DOHH2 (cell line): ENCODE data around the gene RBM48.

Experiments used
- H3F3A ChIP-seq: fragments of 200-600 bp; sonication (generic), shearing (Covaris generic); 2 replicates; pipeline ENCODE4 v1.6.0; 2016; ENCODE audit warnings: antibody characterized with exemption, mild to moderate bottlenecking; ENCODE audit not compliant: control insufficient read depth, insufficient read depth
- H3K27ac ChIP-seq: fragments of 200-600 bp; sonication (generic); 2 replicates; pipeline ENCODE4 v1.5.1; 2014; ENCODE audit warnings: low read depth, mild to moderate bottlenecking, low read length, moderate library complexity
- H3K27me3 ChIP-seq: fragments of 200-600 bp; sonication (generic); 2 replicates; pipeline ENCODE4 v1.6.1; 2014; ENCODE audit warnings: mild to moderate bottlenecking, low read length, mixed read lengths; ENCODE audit not compliant: control insufficient read depth
- H3K36me3 ChIP-seq: fragments of 200-600 bp; sonication (generic); 2 replicates; pipeline ENCODE4 v1.6.1; 2014; ENCODE audit warnings: mild to moderate bottlenecking, low read length, moderate library complexity, mixed read lengths; ENCODE audit not compliant: control insufficient read depth
- H3K4me1 ChIP-seq: fragments of 200-600 bp; sonication (generic); 2 replicates; pipeline ENCODE4 v1.6.1; 2014; ENCODE audit warnings: mild to moderate bottlenecking, low read length, mixed read lengths; ENCODE audit not compliant: control insufficient read depth
- H3K4me2 ChIP-seq: fragments of 200-600 bp; sonication (generic); 2 replicates; pipeline ENCODE4 v1.6.0; 2014; ENCODE audit warnings: mild to moderate bottlenecking, low read length, moderate library complexity
- H3K4me3 ChIP-seq: fragments of 200-600 bp; sonication (generic); 2 replicates; pipeline ENCODE4 v1.5.1; 2014; ENCODE audit warnings: mild to moderate bottlenecking, low read length, mixed read lengths
- H3K79me2 ChIP-seq: fragments of 200-600 bp; sonication (generic); 2 replicates; pipeline ENCODE4 v1.6.1; 2014; ENCODE audit warnings: mild to moderate bottlenecking, low read length, mixed read lengths; ENCODE audit not compliant: control insufficient read depth
- H3K9me2 ChIP-seq: fragments of 200-600 bp; sonication (generic); replicated peaks from 2 replicates; pipeline ENCODE4 v1.6.1; 2014; ENCODE audit warnings: mild to moderate bottlenecking, low read length, mixed read lengths; ENCODE audit not compliant: control insufficient read depth
- H3K9me3 ChIP-seq: fragments of 200-600 bp; sonication (generic); 2 replicates; pipeline ENCODE4 v1.6.1; 2014; ENCODE audit warnings: antibody characterized with exemption, low read length, mixed read lengths; ENCODE audit not compliant: control insufficient read depth, insufficient read depth
- H4K20me1 ChIP-seq: fragments of 200-600 bp; sonication (generic); 2 replicates; pipeline ENCODE4 v1.6.0; 2014; ENCODE audit warnings: low read depth, mild to moderate bottlenecking, antibody characterized with exemption, low read length, moderate library complexity; ENCODE audit not compliant: control insufficient read depth, insufficient read depth
- EZH2phosphoT487 ChIP-seq: fragments of 200-600 bp; sonication (generic); IDR thresholded peaks from 2 replicates; pipeline ENCODE4 v1.6.1; 2017; ENCODE audit warnings: borderline replicate concordance, mild to moderate bottlenecking, antibody characterized with exemption, low read length, moderate library complexity, mixed read lengths
- TF ChIP-seq, protein P1 (sequence below): fragments of 200-600 bp; sonication (generic); IDR thresholded peaks from one replicate; pipeline ENCODE4 v1.5.1; 2014; ENCODE audit warnings: antibody characterized with exemption, mild to moderate bottlenecking, low read depth, low read length; ENCODE audit not compliant: poor library complexity, severe bottlenecking

Gene RBM48

DNA sequence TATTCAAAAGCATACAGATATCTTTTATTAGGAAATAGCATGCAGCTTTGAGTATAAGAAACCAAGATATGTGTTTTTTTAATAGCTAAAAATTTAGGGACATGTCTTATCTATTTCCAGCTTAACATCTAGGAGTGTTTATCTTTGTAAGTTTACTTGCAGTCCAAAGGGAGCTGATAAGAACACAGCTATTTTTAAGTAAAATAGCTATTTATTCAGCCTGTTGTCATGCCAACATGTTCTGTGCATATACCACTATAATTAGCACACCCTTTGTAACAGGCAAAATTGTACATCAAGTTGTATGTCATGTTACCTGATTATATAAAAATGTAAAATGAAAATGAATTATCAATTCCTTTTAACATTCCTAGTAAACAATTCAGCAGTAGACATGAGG lies 32.0 kb downstream of the RBM48 start:
- H3K9me2 ChIP-seq = no peaks in the 10 kb centered on the region
- no peaks in the 10 kb centered on the region for H4K20me1 ChIP-seq
- peaks cover 12% of the 10 kb centered on the region for H3F3A ChIP-seq
- no peaks in the 10 kb centered on the region for H3K27me3 ChIP-seq
- H3K9me3 ChIP-seq = no peaks in the 10 kb centered on the region
- no peak overlapping the region for H3K4me2 ChIP-seq
- H3K79me2 ChIP-seq = no peaks in the 10 kb centered on the region
- H3K4me1 ChIP-seq = no peaks in the 10 kb centered on the region
- peaks cover 50% of the 10 kb centered on the region for H3K36me3 ChIP-seq
- no peak overlapping the region for H3K4me3 ChIP-seq
- H3K27ac ChIP-seq = no peak overlapping the region
- no peak for TF ChIP-seq EZH2phosphoT487
- TF ChIP-seq, protein P1, sequence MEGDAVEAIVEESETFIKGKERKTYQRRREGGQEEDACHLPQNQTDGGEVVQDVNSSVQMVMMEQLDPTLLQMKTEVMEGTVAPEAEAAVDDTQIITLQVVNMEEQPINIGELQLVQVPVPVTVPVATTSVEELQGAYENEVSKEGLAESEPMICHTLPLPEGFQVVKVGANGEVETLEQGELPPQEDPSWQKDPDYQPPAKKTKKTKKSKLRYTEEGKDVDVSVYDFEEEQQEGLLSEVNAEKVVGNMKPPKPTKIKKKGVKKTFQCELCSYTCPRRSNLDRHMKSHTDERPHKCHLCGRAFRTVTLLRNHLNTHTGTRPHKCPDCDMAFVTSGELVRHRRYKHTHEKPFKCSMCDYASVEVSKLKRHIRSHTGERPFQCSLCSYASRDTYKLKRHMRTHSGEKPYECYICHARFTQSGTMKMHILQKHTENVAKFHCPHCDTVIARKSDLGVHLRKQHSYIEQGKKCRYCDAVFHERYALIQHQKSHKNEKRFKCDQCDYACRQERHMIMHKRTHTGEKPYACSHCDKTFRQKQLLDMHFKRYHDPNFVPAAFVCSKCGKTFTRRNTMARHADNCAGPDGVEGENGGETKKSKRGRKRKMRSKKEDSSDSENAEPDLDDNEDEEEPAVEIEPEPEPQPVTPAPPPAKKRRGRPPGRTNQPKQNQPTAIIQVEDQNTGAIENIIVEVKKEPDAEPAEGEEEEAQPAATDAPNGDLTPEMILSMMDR = no peak

DNA sequence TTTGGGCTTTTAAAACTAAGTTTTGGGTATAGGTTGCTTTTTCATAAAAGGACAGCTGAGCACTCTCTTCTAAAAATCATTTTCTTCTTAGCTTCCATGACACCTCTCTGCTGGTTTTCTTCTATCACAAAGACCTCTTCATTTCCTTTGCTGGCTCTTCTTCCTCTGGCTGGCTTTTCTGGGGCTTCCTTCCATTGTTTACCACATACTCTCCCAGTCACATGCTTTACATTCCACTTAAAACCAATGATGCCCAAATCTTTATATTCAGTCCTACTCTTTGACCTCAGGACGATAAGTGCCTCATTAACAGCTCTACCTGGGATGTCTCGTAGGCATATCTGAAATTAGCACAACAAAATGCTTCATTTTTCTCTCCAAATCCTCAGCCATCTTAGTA lies 34.8 kb downstream of the RBM48 start:
- no peaks in the 10 kb centered on the region for H3K79me2 ChIP-seq
- H3K4me2 ChIP-seq = no peak overlapping the region
- no peak overlapping the region for H3K4me3 ChIP-seq
- no peaks in the 10 kb centered on the region for H3F3A ChIP-seq
- no peaks in the 10 kb centered on the region for H3K27me3 ChIP-seq
- TF ChIP-seq EZH2phosphoT487 = no peak
- TF ChIP-seq, protein P1 = no peak
- no peaks in the 10 kb centered on the region for H3K9me3 ChIP-seq
- no peaks in the 10 kb centered on the region for H4K20me1 ChIP-seq
- peaks cover 69% of the 10 kb centered on the region for H3K36me3 ChIP-seq
- no peaks in the 10 kb centered on the region for H3K9me2 ChIP-seq
- no peaks in the 10 kb centered on the region for H3K4me1 ChIP-seq
- H3K27ac ChIP-seq = no peak overlapping the region

DNA sequence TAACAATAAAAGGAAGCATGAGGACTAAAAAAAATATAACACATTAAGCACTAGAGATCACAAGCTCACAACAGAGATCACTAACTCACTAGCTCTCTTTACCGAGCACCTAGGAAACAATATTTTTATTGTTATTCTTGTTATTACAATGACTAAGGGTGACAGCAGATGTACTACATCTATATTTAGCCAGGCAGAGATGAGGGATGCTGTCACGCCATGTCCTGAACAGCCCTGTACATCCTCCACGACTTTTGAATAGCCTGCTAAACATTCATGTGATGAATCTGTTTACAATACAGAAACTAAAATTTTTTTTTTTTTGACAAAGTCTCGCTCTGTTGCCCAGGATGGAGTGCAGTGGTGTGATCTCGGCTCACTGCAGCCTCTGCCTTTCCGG lies 38.9 kb downstream of the RBM48 start:
- H3K4me3 ChIP-seq = no peak overlapping the region
- no peaks in the 10 kb centered on the region for H4K20me1 ChIP-seq
- no peaks in the 10 kb centered on the region for H3K79me2 ChIP-seq
- TF ChIP-seq, protein P1 = no peak
- no peak for TF ChIP-seq EZH2phosphoT487
- no peaks in the 10 kb centered on the region for H3K9me2 ChIP-seq
- H3K27ac ChIP-seq = no peak overlapping the region
- H3K4me1 ChIP-seq = no peaks in the 10 kb centered on the region
- no peak overlapping the region for H3K4me2 ChIP-seq
- H3K27me3 ChIP-seq = no peaks in the 10 kb centered on the region
- peaks cover 8% of the 10 kb centered on the region for H3F3A ChIP-seq
- no peaks in the 10 kb centered on the region for H3K9me3 ChIP-seq
- peaks cover 81% of the 10 kb centered on the region for H3K36me3 ChIP-seq

DNA sequence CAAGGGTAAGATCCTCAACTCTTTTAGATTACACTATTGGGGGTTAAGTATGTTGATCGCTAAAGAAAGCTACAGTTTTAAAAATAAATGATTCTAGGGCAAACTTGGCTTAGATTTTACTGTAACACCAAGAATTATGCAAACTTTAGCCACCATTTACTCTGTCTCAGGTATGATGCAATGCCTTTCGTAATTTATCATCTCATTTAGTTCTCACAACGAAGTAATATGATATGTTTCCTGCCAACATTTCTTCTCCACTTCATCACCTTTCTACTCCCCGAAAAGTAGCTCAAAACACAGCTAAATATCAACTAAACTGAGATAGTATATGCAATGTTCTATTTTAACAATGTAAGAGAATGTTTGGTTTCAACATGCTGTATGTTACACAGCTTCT lies 40.5 kb downstream of the RBM48 start:
- Histone ChIP-seq H3K4me1 (no peaks in the 10 kb centered on the region), H4K20me1 (no peaks in the 10 kb centered on the region), H3K79me2 (no peaks in the 10 kb centered on the region), H3K4me2 (no peak overlapping the region), H3K9me3 (no peaks in the 10 kb centered on the region), H3K27me3 (no peaks in the 10 kb centered on the region), H3K36me3 (peaks cover 77% of the 10 kb centered on the region), H3K9me2 (no peaks in the 10 kb centered on the region), H3K4me3 (no peak overlapping the region), H3F3A (peaks cover 8% of the 10 kb centered on the region), H3K27ac (no peak overlapping the region)
- TF ChIP-seq, protein P1 = no peak
- TF ChIP-seq EZH2phosphoT487 = no peak
